HG03139 (cell line): ENCODE measurements around the gene RAI1.

Experiments used
- ATAC-seq: cut with Tn5 transposase; IDR thresholded peaks from one replicate; pipeline ENCODE4 v1.9.1; 2021; ENCODE audit not compliant: unreplicated experiment

Gene RAI1

GRCh38 chr17:17826342-17826713 is 145.1 kb downstream of the RAI1 start:
- ATAC-seq: no peak

GRCh38 chr17:17826942-17827785 is 145.9 kb downstream of the RAI1 start:
- no peak for ATAC-seq

- ATAC-seq: no peak
These were observed 146.8 kb downstream of the RAI1 start for GRCh38 chr17:17827826-17828621.

GRCh38 chr17:17830269-17830567 is 149.0 kb downstream of the RAI1 start:
- ATAC-seq: no peak

- no peak for ATAC-seq
These were observed 149.5 kb downstream of the RAI1 start for GRCh38 chr17:17830740-17831207.

- ATAC-seq: no peak
These were observed 150.2 kb downstream of the RAI1 start for GRCh38 chr17:17831208-17832031.

- no peak for ATAC-seq
These were observed 150.7 kb downstream of the RAI1 start for GRCh38 chr17:17832032-17832363.

GRCh38 chr17:17833658-17834357 is 152.6 kb downstream of the RAI1 start:
- ATAC-seq: no peak

GRCh38 chr17:17834974-17835373 is 153.7 kb downstream of the RAI1 start:
- no peak for ATAC-seq

GRCh38 chr17:17835415-17836249 is 154.4 kb downstream of the RAI1 start:
- ATAC-seq: no peak

- peak; percentile 60 for ATAC-seq
These were observed 155.1 kb downstream of the RAI1 start for GRCh38 chr17:17836250-17836817.

GRCh38 chr17:17836818-17837379 is 155.6 kb downstream of the RAI1 start, which contains the start of gene SREBF1:
Gene SREBF1 (minus strand): TSS chr17:17836986. CDS start chr17:17836817, 169 bp downstream.
- peak; percentile 18 for ATAC-seq

- no peak for ATAC-seq
These were observed 156.1 kb downstream of the RAI1 start for GRCh38 chr17:17837380-17837821.

GRCh38 chr17:17837966-17838962 is 157.0 kb downstream of the RAI1 start:
- ATAC-seq: no peak

GRCh38 chr17:17839791-17840707 is 158.8 kb downstream of the RAI1 start:
- peak; percentile 49 for ATAC-seq

- no peak for ATAC-seq
These were observed 159.7 kb downstream of the RAI1 start for GRCh38 chr17:17840751-17841591.
